ENCODE measurements around the gene GAPDHS. TPM values are rescaled to one million over a fixed set of nuclear protein-coding genes. Genes with fewer than 3 reads are reported as not detected.
A peak's percentile ranks its signal among the peaks of the same experiment; 100 is the strongest.

GAPDHS gene
- polyA plus RNA-seq, 1 of the 3 experiments (the other 2 are of a cell fraction) = not detected

- no peaks in the 10 kb centered on the region for H3K9me2 ChIP-seq
- H3K4me2 ChIP-seq = no peak overlapping the region
- ChIA-PET POLR2A (no interaction called here), CTCF (interaction anchor here (0.7 to 3.1 kb wide), 7 partner anchors 12 to 86 kb away, joined by 3 to 15 read pairs (median 5); partner anchors contain the start of gene HAUS5)
- WGBS (ENCODE audit: low lambda C conversion rate) = 27% methylated on average over 8 of the region's 8 CpGs
- no peaks in the 10 kb centered on the region for H3K36me3 ChIP-seq (replicated peaks in 1 of 2; ENCODE audit: control insufficient read depth in 1 of 2, insufficient read depth in 2 of 2, low read length in 1 of 2)
- no peaks in the 10 kb centered on the region for H3F3A ChIP-seq (replicated peaks; ENCODE audit: insufficient read depth)
- H4K20me1 ChIP-seq (ENCODE audit: insufficient read depth) = no peaks in the 10 kb centered on the region
- H3K9me3 ChIP-seq = no peaks in the 10 kb centered on the region
- H3K27ac ChIP-seq (ENCODE audit: low read depth in 2 of 2, low read length in 1 of 2) = no peak overlapping the region
- H2AFZ ChIP-seq (ENCODE audit: low read depth) = no peak overlapping the region
- no peaks in the 10 kb centered on the region for H3K79me2 ChIP-seq (ENCODE audit: insufficient read depth)
- peak; percentile 41 for DNase-seq
- no peak overlapping the region for H3K9ac ChIP-seq
- H3K27me3 ChIP-seq (ENCODE audit: insufficient read depth) = peaks cover 36% of the 10 kb centered on the region
- no peak overlapping the region for H3K4me3 ChIP-seq (ENCODE audit: low read depth in 2 of 2, low read length in 1 of 2)
- no peaks in the 10 kb centered on the region for H3K4me1 ChIP-seq (ENCODE audit: control insufficient read depth in 1 of 2, insufficient read depth in 2 of 2, low read depth in 1 of 2, low read length in 1 of 2)
- TF ChIP-seq GABPA (IDR thresholded peaks at IDR 0.05; ENCODE audit: low read depth) (no peak), CTCF (IDR thresholded peaks at IDR 0.05) (peak; percentile 48), RFX5 (IDR thresholded peaks at IDR 0.05; ENCODE audit: low read length) (no peak), RAD21 (IDR thresholded peaks at IDR 0.05; ENCODE audit: low read length) (peak; percentile 59)
Measured at GRCh38 chr19:35592226-35592625, 59.0 kb downstream of the GAPDHS start.

Other genes with a start within 250 kb of the GAPDHS start
- not detected in 2 replicates for gene MAG, start 241.3 kb upstream of the GAPDHS start, polyA plus RNA-seq (2012; rRNA removed)
- gene CD22, start 204.3 kb upstream of the GAPDHS start, polyA plus RNA-seq (2012; rRNA removed) = 0.16 and 0.18 TPM in 2 replicates
- not detected in 2 replicates for gene FFAR1, start 185.6 kb upstream of the GAPDHS start, polyA plus RNA-seq (2012; rRNA removed)
- not detected in 2 replicates for gene FFAR3, start 175.0 kb upstream of the GAPDHS start, polyA plus RNA-seq (2012; rRNA removed)
- not detected in 2 replicates for gene GPR42, start 162.4 kb upstream of the GAPDHS start, polyA plus RNA-seq (2012; rRNA removed)
- gene FFAR2, start 85.2 kb upstream of the GAPDHS start, polyA plus RNA-seq (2012; rRNA removed) = not detected in 2 replicates
- gene KRTDAP, start 43.0 kb upstream of the GAPDHS start, polyA plus RNA-seq (2012; rRNA removed) = not detected in 2 replicates
- not detected in 2 replicates for gene DMKN, start 19.8 kb upstream of the GAPDHS start, polyA plus RNA-seq (2012; rRNA removed)
- gene SBSN, start 5.1 kb upstream of the GAPDHS start, polyA plus RNA-seq (2012; rRNA removed) = 0.16 and 0.25 TPM in 2 replicates
- 201 and 202 TPM in 2 replicates for gene TMEM147, start 12.2 kb downstream of the GAPDHS start, polyA plus RNA-seq (2012; rRNA removed)
- gene ATP4A, start 30.2 kb downstream of the GAPDHS start, polyA plus RNA-seq (2012; rRNA removed) = not detected in 2 replicates
- gene PMIS2, start 52.7 kb downstream of the GAPDHS start, polyA plus RNA-seq (2012; rRNA removed) = not detected in 2 replicates
- 5.1 and 7.1 TPM in 2 replicates for gene HAUS5, start 79.3 kb downstream of the GAPDHS start, polyA plus RNA-seq (2012; rRNA removed)
- 48.5 and 69.9 TPM in 2 replicates for gene RBM42, start 95.6 kb downstream of the GAPDHS start, polyA plus RNA-seq (2012; rRNA removed)
- 0.84 and 1.6 TPM in 2 replicates for gene ETV2, start 108.3 kb downstream of the GAPDHS start, polyA plus RNA-seq (2012; rRNA removed)
- 826 and 889 TPM in 2 replicates for gene COX6B1, start 114.9 kb downstream of the GAPDHS start, polyA plus RNA-seq (2012; rRNA removed)
- 0.11 and 0.16 TPM in 2 replicates for gene UPK1A, start 133.1 kb downstream of the GAPDHS start, polyA plus RNA-seq (2012; rRNA removed)
- not detected in 2 replicates for gene ZBTB32, start 171.1 kb downstream of the GAPDHS start, polyA plus RNA-seq (2012; rRNA removed)
- gene KMT2B, start 184.5 kb downstream of the GAPDHS start, polyA plus RNA-seq (2012; rRNA removed) = 18.2 and 29.2 TPM in 2 replicates
- 5.1 and 5.6 TPM in 2 replicates for gene IGFLR1, start 209.0 kb downstream of the GAPDHS start, polyA plus RNA-seq (2012; rRNA removed)
- 25.9 and 29.4 TPM in 2 replicates for gene U2AF1L4, start 212.0 kb downstream of the GAPDHS start, polyA plus RNA-seq (2012; rRNA removed)
- gene PSENEN, start 212.2 kb downstream of the GAPDHS start, polyA plus RNA-seq (2012; rRNA removed) = 66.3 and 99.2 TPM in 2 replicates
- gene LIN37, start 215.1 kb downstream of the GAPDHS start, polyA plus RNA-seq (2012; rRNA removed) = 21.1 and 25.2 TPM in 2 replicates
- gene HSPB6, start 223.6 kb downstream of the GAPDHS start, polyA plus RNA-seq (2012; rRNA removed) = 0.10 and 0.43 TPM in 2 replicates
- gene PROSER3, start 224.7 kb downstream of the GAPDHS start, polyA plus RNA-seq (2012; rRNA removed) = 12.3 and 12.5 TPM in 2 replicates
- 6.5 and 7.8 TPM in 2 replicates for gene ARHGAP33, start 242.1 kb downstream of the GAPDHS start, polyA plus RNA-seq (2012; rRNA removed)